Thoracic aorta (tissue), 2 donors: ENCODE measurements around the gene CDCA4. TPM values are rescaled to one million over a fixed set of nuclear protein-coding genes. Genes with fewer than 3 reads are reported as not detected.

Experiments
- ATAC-seq: fragments of 150-250 bp; one replicate; pipeline ENCODE4 v1.8.0; 2017; ENCODE audit warnings: low read depth; ENCODE audit not compliant: insufficient number of reproducible peaks, low FRiP score
- DNase-seq: peaks from one replicate; pipeline ENCODE4 v3.0.0-alpha.2; 2020; ENCODE audit warnings: low spot score
- H3K27ac ChIP-seq, 2 donors: fragments of 200-600 bp; sonication (generic); 1 replicate in 1 of 2; 2 replicates in 1 of 2; pipeline ENCODE4 v1.5.1; 2016; ENCODE audit warnings: mild to moderate bottlenecking in 2 of 2, moderate library complexity in 2 of 2
- H3K27me3 ChIP-seq: fragments of 200-600 bp; sonication (generic); replicated peaks from 2 replicates; pipeline ENCODE4 v1.6.0; 2016; ENCODE audit warnings: mild to moderate bottlenecking; ENCODE audit not compliant: insufficient read depth
- H3K36me3 ChIP-seq: fragments of 200-600 bp; sonication (generic); one replicate; pipeline ENCODE4 v1.5.1; 2016
- H3K4me1 ChIP-seq, 2 donors: fragments of 200-600 bp; sonication (generic); 1 replicate in 1 of 2; 2 replicates in 1 of 2; pipeline versions ENCODE4 v1.5.1 to v1.6.0; 2016; ENCODE audit warnings: low read depth in 2 of 2, mild to moderate bottlenecking in 1 of 2; ENCODE audit not compliant: control insufficient read depth in 1 of 2
- H3K4me3 ChIP-seq: fragments of 200-600 bp; sonication (generic); 2 replicates; pipeline ENCODE4 v1.5.1; 2016; ENCODE audit warnings: mild to moderate bottlenecking
- H3K9me3 ChIP-seq: fragments of 200-600 bp; sonication (generic); 2 replicates; pipeline ENCODE4 v1.5.1; 2016
- CTCF ChIP-seq: fragments of 200-600 bp; sonication (generic); IDR thresholded peaks from one replicate; pipeline ENCODE4 v1.5.1; 2019; ENCODE audit warnings: antibody characterized with exemption
- total RNA-seq, 2 donors: library from RNA; depleted of rRNA; stranded (reverse); fragments of >200 nt; gene quantifications; one replicate each; pipeline versions ENCODE4 v1.1.0 to v1.2.3, GENCODE V29; 2016

Gene CDCA4
- total RNA-seq, 2 donors from 2014 or later: 1.6 to 6.5 TPM

GRCh38 chr14:105005929-105006830 is 14.7 kb downstream of the CDCA4 start:
- H3K4me1 ChIP-seq: no peaks in the 10 kb centered on the region
- no peaks in the 10 kb centered on the region for H3K27me3 ChIP-seq
- no peak overlapping the region for H3K4me3 ChIP-seq
- no peak for TF ChIP-seq CTCF
- H3K27ac ChIP-seq: no peak overlapping the region
- H3K9me3 ChIP-seq: no peaks in the 10 kb centered on the region
- ATAC-seq (no peak), DNase-seq (no peak)
- peaks cover 13% of the 10 kb centered on the region for H3K36me3 ChIP-seq

- Histone ChIP-seq H3K36me3 (peaks cover 8% of the 10 kb centered on the region), H3K27me3 (no peaks in the 10 kb centered on the region), H3K27ac (no peak overlapping the region), H3K4me3 (no peak overlapping the region), H3K9me3 (no peaks in the 10 kb centered on the region), H3K4me1 (no peaks in the 10 kb centered on the region)
- ATAC-seq (no peak), DNase-seq (no peak)
- no peak for TF ChIP-seq CTCF
These were observed 15.5 kb downstream of the CDCA4 start for GRCh38 chr14:105005329-105005928.

GRCh38 chr14:104999361-104999760 is 21.5 kb downstream of the CDCA4 start:
- Histone ChIP-seq H3K4me1 (no peaks in the 10 kb centered on the region), H3K27ac (no peak overlapping the region), H3K27me3 (no peaks in the 10 kb centered on the region), H3K4me3 (no peak overlapping the region), H3K9me3 (no peaks in the 10 kb centered on the region), H3K36me3 (no peaks in the 10 kb centered on the region)
- no peak for ATAC-seq
- no peak for TF ChIP-seq CTCF
- no peak for DNase-seq

GRCh38 chr14:104998801-104999200 is 22.1 kb downstream of the CDCA4 start:
- peaks cover 2% of the 10 kb centered on the region for H3K36me3 ChIP-seq
- no peak for TF ChIP-seq CTCF
- H3K9me3 ChIP-seq: no peaks in the 10 kb centered on the region
- no peak for DNase-seq
- no peaks in the 10 kb centered on the region for H3K27me3 ChIP-seq
- ATAC-seq: no peak
- no peak overlapping the region for H3K27ac ChIP-seq
- H3K4me3 ChIP-seq: no peak overlapping the region
- H3K4me1 ChIP-seq: no peaks in the 10 kb centered on the region

GRCh38 chr14:104996483-104996882 is 24.4 kb downstream of the CDCA4 start:
- no peaks in the 10 kb centered on the region for H3K9me3 ChIP-seq
- no peak overlapping the region for H3K27ac ChIP-seq
- H3K4me1 ChIP-seq: no peaks in the 10 kb centered on the region
- no peak for TF ChIP-seq CTCF
- no peak for DNase-seq
- H3K4me3 ChIP-seq: no peak overlapping the region
- H3K27me3 ChIP-seq: no peaks in the 10 kb centered on the region
- ATAC-seq: no peak
- H3K36me3 ChIP-seq: peaks cover 7% of the 10 kb centered on the region
